GM19238 (cell line): Measurements from ENCODE around the gene ABAT.
A peak's percentile ranks its signal among the peaks of the same experiment; 100 is the strongest.

Source experiments
- DNase-seq: peaks from one replicate; pipeline ENCODE4 v3.0.0; 2011; ENCODE audit warnings: low spot score; ENCODE audit not compliant: insufficient read length

The ABAT gene

DNA sequence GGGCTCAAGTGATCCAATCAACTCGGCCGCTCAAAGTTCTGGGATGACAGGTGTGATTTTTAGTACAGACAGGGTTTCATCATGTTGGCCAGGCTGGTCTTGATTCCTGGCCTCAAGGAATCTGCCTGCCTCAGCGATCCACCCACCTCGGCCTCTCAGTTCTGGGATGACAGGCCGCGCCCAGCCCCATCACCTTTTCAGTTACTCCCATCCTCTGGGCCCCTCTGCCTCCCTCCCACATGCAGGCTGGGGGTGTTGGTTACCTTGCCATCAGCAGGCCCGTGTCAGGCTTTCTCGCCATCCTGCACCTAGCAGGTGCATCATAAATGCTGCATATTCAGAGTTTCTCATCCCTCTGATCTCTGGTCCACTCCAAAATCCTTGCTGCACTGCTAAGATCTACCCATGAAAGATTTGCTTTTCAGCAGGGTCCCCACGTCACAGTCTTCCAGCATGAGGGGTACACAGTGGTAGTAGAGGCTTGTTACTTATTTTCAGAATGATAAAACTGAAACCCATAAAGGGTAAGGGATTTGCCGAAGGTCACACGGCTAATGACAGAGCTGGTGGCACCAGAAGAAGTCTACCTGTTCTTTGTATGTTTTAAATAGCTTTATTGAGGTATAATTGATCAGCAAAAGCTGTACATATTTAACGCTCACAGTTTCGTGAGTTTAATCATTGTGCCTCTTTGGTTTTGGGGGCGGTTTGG is 139.8 kb downstream of the ABAT start:
- no peak for DNase-seq

DNA sequence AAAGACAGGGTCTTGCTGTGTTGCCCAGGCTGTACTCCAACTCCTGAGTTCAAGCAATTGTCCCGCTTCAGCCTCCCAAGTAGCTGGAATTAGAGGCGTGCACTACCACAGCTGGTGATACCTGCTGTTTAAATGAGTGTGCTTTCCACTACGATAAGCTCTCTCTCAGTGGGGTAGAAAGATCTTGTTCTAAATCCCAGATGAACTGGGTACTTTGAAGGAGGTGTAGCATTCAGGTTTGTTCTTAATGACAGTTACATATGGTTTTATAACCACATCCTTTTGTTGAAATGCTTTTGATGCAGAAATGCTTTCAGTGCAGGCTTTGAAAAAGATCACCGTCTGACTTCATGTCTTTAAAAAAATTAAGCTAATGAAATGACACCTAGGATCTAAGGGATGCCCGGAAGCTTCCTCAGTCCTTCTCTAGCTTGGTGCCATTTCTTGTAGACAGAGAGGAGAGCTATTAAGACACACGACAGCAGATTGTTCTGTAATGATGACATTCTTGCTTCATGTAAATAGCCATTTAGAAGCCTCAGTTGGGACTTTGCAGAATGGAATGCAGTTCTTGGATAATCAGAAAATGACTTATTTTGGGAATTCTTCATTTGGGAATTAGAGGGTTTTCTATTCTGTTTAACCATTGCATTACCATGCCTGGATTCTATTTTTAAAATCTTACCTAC is 142.7 kb downstream of the ABAT start:
- DNase-seq: no peak

DNA sequence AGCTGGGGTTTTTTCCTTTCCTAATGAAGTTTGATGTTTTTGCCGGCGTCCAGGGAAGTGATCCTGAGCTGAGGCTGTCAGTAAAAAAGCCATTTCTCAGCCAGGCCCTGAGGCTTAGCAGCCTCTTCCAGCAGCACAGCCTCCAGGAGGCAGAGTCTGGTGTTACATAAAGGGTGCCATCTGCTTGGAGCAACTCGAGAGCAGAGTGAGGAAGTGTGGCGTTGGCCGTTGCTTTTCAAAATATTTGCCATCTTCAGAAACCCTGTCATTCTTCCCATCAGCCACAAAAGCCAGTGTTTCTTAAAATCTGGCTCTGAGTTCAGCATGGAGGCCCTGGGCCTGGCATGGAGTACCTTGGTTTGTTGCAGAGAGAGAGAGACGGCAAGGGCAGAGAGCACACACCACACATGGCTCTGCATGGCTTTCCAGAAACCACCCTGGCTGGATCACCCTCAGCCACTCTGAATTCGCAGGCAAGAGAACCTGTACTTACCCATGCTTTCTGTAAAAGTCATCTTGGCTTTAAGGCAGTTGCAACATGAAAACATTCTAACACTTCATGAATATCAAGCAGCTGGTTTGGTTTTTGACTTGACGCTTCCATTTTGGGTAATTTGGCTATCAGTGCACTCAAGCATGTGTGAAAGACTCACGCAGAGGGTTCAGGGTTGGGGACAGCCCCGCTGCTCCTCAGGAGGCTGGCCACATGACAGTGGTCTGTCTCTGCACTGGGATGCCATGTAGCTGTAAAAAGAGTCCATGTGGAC is 144.3 kb downstream of the ABAT start:
- peak; percentile 23 for DNase-seq

DNA sequence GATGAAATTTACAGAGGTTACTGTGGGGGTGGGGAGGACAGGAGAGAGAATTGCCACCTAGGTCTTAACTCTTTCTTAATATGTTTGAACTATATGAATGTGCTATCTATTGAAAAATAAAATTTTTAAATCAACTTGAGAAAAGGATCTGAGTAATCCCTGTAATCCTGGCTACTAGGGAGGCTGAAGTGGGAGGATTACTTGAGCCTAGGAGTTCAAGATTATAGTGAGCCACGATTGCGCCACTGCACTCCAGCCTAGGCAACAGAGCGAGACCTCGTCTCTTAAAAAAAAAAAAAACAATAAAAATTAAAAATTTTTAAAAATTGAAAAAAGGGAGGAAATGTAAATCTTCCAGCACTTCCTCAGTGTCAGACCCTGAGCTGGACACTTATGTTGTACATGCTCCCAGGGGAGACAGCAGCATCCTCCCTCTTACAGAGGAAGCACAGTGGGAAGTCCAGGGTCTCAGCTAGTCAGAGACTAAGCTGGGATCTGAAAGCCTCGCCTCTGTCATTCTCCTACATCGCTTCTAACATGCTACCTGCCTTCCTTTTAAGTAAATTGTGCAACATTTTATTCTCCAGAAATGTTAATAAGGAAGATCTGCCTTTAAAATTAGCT is 145.1 kb downstream of the ABAT start:
- no peak for DNase-seq

DNA sequence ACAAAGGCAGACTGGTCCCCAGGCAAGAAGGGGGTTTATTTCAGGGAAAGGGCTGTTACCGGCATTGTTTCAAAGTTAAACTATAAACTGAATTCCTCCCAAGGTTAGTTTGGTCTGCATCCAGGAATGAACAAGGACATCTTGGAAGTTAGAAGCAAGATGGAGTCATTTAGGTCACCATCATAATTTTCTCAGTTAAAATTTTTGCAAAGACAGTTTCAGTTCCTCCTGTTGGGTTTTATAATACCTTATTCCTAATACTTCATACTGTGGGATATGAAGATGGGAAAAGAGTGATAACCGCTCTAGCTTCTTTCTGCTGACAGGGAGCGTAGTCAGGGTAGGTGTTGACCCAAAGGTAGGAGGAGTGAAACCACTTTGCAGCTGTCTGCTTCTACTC is 148.0 kb downstream of the ABAT start:
- no peak for DNase-seq

DNA sequence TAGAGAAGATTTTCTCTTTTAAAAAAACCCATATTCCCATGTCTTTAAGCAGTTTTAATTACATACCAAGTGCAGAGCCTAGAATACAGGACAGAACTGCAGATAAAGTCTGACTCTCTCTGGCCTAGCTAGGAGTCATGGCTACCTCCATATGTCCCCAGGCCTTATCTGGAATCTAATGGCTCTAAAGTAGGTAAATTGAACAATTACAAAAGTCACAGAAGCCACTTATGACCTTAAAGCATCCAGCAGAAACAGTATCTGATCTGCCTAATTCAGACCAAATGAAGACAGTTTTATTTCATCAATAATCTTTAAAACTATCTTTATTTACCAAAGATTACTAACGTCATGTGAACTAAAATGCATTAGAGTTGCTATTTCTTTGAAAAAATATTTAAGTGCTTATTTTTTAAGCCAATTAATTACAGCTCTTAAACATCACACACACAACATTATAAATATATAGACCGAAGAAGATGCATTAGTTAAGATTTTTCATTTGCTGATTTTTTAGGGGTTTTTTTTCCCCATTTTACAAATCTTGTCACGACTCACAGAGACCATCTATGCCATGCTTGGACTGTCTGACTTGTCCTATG is 152.0 kb downstream of the ABAT start:
- no peak for DNase-seq

DNA sequence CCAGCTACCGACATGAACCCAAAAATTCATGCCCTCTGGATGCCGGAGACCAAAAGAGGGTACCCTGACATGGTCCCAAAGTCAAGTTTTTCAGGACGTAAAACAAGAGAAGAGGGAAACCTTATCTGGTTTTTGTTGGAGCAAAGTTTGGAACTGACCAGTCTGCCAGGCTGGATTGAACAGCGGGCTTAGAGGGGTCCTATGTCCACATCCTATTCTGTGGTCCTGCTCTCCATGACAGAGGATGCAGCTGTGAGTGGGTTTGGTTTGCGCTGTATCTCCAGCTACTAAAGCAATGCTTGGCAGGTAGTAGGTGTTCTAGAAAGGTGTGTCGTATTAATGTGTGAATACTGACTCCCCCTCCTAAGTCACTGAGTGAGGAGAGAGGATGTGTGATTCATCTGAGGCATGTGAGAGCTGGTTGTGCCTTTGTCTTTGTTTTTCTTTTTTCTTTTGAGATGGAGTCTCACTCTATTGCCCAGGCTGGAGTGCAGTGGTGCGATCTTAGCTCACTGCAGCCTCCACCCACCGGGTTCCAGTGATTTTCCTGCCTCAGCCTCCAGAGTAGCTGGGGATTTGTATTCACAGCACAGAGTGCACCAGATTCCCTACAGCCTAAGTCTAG is 154.2 kb downstream of the ABAT start:
- no peak for DNase-seq

DNA sequence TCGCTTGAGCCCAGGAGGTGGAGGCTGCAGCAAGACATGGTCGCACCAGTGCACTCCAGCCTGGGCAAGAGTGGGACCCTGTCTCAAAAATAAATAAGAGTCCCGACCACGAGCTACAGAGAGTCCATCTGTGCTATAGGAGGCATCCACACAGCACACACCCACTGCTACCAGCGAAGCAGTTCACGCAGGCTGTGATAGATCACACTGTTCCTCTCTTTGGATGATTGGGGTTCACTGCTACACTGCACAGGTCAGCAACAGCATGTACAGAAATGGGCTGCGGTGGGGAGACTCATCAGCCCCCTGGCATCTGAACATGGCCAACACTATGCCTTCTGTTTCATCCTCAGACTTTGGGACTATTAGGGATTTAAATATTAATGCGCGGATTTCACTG is 157.0 kb downstream of the ABAT start:
- DNase-seq: no peak

DNA sequence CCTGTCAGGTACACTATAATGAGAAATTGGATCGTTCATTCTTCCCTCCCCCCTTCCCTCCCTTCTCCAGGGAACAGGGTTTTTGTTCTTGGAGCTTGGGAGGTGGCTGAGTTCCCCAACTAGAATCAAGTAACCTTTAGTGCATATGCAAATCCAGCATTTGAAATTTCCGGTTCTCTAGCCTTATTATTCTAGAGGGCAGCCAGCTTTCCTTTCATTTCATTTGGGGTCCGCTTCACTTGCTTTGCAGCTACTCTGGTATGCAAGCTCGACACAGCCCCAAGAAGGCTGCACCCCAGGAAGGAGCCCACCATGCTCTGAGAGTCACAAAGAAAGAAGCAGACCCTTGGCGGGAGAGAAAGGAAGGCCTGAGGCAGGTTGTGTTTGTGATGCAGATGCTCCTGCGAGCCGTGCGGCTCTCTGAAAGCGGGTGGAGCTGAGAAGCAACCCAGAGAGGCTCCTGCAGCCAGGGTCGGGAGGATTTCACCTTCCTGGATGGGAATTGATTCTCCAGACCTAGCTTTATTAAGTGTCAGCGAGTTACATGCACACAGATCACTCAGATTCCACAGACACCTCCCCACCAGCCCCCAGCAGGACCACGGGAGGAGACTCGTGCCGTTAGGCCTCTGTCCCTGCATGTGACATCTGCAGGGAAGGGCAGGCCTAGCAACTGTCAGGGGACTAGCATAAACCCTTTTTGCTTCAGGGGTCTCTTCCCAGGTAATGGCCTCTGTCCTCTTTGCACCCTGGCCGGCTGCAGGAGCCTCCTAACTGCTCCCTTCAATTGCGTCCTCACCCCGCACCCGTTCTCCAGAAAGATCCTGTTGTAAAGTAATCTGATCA is 157.7 kb downstream of the ABAT start:
- no peak for DNase-seq

DNA sequence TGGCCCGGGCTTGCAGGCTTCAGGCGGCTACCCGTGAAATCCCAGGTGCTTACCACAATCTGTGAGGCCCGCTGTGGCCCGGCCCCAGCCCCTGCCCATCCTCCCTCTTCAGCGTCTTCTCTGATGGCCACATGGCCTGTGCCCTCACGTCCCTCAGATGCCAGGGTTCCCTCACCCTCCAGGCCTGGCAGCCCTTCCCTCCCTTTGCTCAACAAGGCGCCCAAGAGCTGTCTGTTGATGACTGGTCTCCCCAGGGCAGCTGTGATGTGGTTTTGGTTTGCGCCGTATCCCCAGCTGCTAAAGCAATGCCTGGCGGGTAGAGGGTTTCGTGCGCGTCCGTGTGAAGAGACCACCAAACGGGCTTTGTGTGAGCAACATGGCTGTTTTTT is 158.3 kb downstream of the ABAT start:
- DNase-seq: no peak
